ENCODE results near the gene SYK.
"Not testable (repeated sequence)": the region's sequence is repeated elsewhere in the genome, so short reads cannot be mapped to it uniquely, and the experiment has no call there.

SYK gene

GRCh38 chr9:90882991-90883600 is 81.5 kb downstream of the SYK start:
- no peak for DNase-seq

- no peak for DNase-seq
Measured at GRCh38 chr9:90883661-90884060, 82.0 kb downstream of the SYK start.

GRCh38 chr9:90884178-90884577 is 82.6 kb downstream of the SYK start:
- no peak for DNase-seq

DNA sequence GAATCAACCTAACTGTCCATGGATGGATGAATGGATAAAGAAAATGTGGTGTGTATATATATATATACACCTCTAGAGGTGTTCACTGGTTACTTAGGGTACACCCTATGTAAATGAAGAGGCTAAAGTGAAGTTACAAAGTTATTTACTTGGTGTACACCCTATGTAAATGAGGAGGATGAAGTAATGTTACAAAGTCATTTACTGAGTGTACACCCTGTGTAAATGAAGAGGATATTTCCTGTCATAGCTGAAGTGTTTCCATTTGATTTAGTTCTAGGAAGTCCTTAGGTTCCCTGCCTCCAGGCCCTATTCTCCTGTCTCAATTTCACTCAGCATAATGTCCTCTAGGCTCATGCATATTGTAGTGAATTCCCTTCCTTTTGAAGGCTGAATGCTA is 85.2 kb downstream of the SYK start:
- DNase-seq = not testable (repeated sequence)

GRCh38 chr9:90888941-90889340 is 87.3 kb downstream of the SYK start:
- no peak for DNase-seq

DNA sequence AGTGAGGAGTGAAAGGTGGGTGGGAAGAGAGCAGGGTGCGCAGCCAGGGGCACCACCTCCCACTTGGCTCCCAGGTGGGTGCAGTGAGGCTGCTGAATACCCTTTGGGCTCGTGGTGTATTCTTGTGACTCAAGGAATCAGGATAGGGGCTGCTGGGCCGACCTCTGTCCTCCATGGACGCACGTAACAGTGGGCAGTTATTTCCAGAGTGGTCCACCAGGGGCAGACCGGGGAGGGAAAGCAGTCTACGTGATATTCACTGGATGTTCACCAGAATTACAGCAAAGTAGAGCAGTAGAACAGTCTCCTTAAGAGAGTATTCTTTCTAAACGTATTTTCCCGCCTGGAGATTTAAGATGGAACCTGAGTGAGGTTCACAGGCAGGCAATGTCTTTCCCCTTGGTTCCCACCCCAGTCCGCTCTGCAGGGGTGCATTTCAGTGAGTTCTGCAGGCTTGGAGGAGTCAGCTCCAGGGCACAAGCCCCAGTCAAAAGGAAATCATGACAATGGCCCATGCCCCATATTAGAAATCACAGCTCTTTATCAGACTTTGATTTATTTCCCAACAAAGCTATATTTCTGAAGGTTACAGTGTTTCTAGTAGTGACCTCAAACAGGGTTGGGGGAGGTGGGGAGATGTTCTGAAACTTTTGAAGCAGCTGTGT is 88.7 kb downstream of the SYK start:
- DNase-seq = no peak

DNA sequence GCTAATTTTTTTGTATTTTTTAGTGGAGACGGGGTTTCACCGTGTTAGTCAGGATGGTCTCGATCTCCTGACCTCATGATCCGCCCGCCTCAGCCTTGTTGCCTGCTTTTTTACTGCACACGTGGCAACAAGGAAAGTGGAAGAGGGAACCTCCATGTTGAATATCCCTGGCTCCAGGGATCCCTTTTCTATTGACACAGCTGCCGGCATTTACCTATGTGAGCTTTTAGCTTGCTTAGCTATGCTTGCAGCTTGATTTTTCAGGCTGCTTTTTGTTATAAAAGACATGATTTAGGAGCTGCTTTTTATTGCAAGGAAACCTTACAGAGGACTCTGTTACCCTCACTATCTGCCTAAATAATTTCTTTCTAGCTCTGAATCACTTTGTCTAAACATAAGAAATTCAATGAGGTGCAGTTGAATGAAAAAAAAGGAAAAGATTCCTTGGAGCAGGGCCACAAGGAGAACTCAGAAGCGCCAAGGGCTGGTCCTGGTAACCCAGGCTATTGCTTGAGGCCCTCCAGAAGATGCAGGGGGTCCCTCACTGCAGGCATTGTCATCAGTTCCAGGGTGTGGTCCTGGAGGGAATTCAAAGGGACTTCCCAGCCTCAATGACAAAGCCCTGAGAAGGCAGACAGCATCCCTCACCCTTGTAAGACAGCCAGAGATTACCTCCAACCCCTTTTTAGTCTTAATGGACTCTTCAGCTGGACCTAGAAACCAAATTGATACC is 89.9 kb downstream of the SYK start:
- DNase-seq = no peak

DNA sequence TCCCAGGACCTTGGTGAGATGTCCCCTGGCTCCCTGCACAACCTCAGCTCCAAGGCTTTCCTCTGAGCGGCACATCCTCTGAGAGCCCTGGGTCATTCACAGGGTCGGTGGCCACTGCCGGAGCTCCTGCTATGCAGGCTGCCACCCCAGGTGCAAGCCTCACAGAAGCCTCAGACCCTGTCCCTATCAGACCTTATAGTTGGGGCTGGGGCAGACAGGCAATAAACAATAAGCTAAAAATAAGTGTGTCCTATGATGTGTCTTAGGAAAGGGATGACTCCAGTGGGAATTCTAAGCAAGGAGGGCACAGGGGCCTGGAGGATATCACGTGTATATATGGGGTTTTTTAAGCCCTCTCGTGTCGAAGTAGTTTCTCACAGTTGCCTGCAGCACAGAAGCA is 91.3 kb downstream of the SYK start:
- DNase-seq = no peak

DNA sequence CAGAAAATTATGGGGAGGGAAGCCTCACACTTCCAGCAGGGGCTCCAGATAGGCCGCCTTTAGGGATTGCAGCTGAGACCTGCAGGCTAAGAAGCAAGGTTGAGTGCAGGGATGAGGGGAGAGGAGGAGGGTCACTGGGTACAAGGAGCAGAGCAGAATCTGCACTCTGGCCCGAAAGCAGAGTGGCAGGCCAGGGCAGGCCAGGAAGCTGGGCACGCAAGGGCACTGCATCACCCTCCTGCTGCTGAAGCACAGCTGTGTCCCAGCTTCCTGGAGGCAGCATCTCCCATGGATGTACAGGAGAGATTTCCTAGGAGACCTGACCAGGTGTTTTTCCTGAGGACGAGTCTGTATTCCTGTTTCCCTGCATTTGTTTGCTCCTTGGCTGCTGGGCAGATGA is 92.1 kb downstream of the SYK start:
- no peak for DNase-seq

DNA sequence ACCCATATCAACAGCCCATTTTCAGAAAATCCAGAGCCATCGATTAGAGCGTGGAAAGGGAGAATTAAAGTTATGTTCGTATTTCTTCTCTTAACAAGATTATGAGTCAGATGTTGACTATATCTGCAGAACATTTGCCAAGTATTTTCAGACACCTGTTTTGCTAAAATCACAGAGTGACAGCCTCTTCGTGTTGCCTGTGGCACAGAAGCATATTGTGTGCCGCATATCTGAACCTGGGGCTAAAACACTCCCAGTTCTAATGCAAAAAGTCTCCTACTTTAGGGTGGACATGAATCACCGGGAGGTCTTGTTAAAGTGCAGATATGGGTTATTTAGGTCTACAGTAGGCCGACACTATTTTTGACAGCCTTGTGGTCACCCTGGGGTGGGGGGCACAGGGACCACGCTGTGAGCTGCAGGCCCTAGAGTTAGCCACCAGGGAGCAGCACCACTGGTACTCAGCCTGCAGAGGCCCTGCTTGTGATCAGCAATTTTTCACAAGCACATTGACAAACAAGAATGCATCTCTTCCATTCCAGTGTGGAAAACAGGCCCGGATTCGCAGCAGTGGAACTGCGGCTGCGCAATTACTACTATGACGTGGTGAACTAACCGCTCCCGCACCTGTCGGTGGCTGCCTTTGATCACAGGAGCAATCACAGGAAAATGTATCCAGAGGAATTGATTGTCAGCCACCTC is 93.5 kb downstream of the SYK start:
- no peak for DNase-seq

DNA sequence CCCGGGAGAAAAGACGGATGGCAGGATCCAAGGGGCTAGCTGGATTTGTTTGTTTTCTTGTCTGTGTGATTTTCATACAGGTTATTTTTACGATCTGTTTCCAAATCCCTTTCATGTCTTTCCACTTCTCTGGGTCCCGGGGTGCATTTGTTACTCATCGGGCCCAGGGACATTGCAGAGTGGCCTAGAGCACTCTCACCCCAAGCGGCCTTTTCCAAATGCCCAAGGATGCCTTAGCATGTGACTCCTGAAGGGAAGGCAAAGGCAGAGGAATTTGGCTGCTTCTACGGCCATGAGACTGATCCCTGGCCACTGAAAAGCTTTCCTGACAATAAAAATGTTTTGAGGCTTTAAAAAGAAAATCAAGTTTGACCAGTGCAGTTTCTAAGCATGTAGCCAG is 94.2 kb downstream of the SYK start:
- DNase-seq = no peak

GRCh38 chr9:90896231-90896630 is 94.6 kb downstream of the SYK start:
- no peak for DNase-seq

GRCh38 chr9:90898228-90898627 is 96.6 kb downstream of the SYK start:
- no peak for DNase-seq

GRCh38 chr9:90899287-90899686 is 97.7 kb downstream of the SYK start:
- DNase-seq = no peak

- no peak for DNase-seq
Measured at GRCh38 chr9:90900130-90900529, 98.5 kb downstream of the SYK start.

DNA sequence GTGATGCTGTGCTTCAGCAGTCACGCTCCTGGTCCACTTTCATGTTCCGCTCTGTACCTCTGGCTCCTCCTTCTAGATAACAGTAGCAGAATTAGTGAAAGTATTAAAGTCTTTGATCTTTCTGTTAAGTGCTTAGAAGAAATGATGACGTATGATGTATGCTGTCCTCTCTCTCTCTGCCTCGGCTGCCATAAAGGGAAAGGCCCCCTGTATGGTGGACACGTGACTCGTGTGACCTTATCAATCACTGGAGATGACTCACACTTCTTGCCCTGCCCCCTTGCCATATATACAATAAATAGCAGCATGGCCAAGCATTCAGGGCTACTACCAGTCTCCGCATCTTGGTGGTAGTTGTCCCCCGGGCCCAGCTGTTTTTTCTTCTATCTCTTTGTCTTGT is 100.3 kb downstream of the SYK start:
- DNase-seq = no peak

GRCh38 chr9:90903766-90904424 is 102.3 kb downstream of the SYK start:
- DNase-seq = no peak

DNA sequence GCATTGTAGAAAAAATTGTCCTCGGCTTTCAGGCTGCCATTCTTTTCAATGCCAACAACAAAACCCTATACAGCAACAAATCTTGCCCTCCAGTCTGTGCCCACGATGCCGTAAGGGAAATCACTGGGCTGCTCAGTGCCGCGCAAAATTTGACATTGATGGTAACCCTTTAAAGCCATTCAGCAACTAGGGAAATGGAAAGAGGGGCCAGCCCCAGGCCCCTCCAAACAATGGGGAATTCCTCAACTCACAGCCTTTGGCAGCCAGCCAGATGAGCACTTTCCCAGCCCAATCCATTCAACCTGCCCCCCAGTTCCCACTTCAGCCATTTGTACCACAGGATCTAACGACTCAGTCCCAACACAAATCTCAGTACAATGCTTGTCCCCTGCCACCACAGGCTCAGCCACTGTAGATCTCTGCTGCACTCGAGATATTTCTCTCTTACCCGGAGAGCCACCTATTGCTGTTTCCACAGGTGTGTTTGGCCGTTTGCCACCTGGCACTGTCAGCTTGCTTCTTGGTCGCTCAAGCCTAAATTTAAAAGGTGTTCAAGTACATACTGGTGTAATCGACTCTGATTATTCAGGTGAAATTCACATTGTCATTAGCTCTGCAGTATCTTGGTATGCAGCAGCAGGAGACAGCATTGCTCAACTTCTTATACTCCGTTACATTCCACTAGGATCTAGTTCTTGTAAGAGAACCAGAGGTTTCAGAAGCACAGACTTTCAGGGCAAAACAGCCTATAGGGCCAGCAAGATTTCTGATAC is 103.3 kb downstream of the SYK start:
- no peak for DNase-seq

DNA sequence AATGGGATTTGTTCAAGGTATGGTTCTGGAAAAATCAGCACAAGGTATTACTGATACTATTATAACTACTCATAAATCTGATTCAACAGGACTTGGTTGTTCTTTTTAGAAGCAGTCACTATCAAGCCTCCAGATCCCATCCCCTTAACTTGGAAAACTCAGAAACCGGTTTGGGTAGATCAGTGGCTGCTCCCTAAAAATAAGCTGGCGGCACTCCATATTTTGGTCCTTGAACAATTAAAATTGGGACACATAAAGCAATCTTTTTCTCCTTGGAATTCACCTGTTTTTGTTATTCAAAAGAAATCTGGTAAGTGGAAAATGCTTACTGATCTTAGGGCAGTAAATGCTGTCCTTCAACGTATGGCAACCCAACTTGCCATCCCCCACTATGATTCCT is 104.2 kb downstream of the SYK start:
- no peak for DNase-seq

DNA sequence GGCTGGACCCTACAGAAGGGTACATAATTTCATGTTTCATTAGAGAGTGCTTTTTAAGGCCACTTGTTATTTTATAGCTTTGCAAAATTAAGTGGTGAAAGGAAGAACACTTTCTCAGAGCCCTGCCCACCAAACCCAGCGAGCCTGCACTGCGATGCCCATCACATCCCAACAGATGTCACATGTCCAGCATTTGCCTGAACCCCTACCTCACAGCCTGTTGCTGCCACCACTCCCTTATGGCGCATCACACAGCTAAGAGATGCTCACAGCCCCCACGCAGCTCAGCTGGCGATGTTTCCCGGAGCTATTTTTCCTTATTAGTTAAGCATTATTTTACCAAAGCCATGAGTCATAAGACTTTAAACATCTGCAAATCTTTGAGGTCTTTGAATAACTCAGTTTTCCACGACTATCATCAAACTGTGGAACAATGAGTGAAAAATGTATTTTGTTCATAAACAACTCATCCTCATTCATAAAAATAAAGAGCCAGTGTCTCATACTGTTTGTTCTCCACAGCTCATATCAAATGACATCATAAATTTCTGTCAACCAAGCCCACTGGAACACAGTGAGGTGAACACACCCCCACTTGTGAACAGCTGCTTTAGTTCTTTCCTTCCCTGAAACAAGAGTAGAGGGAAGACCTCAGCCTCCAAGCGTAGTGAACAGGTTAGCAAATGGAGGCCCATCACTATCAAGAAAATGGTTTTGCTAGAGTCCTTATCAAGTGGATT is 104.9 kb downstream of the SYK start:
- DNase-seq = no peak

GRCh38 chr9:90907056-90907445 is 105.4 kb downstream of the SYK start:
- DNase-seq = no peak

- DNase-seq = no peak
Measured at GRCh38 chr9:90907790-90908189, 106.2 kb downstream of the SYK start.
